GM13976 (cell line): ENCODE data around the gene TCN2.

Experiments used
- DNase-seq: peaks from one replicate; pipeline ENCODE4 v3.0.0; 2012; ENCODE audit warnings: low spot score
- CTCF ChIP-seq: IDR thresholded peaks from 2 replicates; pipeline ENCODE4 v1.5.1; 2012; ENCODE audit warnings: borderline replicate concordance, mild to moderate bottlenecking; ENCODE audit not compliant: insufficient read depth; ENCODE audit errors: extremely low read depth, missing control alignments, control extremely low read depth
- in situ Hi-C: fragments of 300-500 bp; cut with MboI; formaldehyde crosslinking; loops from one replicate; pipeline ENCODE4 v1.12.0; 2022; ENCODE audit warnings: low sequenced_read_pairs, mixed read lengths, inconsistent platforms; ENCODE audit not compliant: unreplicated experiment

The TCN2 gene

GRCh38 chr22:30607939-30608338, 965 bp downstream of the TCN2 start:
- in situ Hi-C loops = no loop called here
- no peak for TF ChIP-seq CTCF
- DNase-seq = peak; percentile 44

GRCh38 chr22:30609260-30610185, 2.5 kb downstream of the TCN2 start:
- in situ Hi-C loops = no loop called here
- TF ChIP-seq CTCF = no peak
- DNase-seq = peak; percentile 66

- DNase-seq = no peak
- in situ Hi-C loops = no loop called here
- no peak for TF ChIP-seq CTCF
Observed at GRCh38 chr22:30610299-30610698, 3.3 kb downstream of the TCN2 start.

GRCh38 chr22:30611197-30611596, 4.2 kb downstream of the TCN2 start:
- TF ChIP-seq CTCF = no peak
- no peak for DNase-seq
- in situ Hi-C loops = no loop called here

GRCh38 chr22:30612789-30613188, 5.8 kb downstream of the TCN2 start:
- no peak for TF ChIP-seq CTCF
- DNase-seq = no peak
- in situ Hi-C loops = no loop called here

GRCh38 chr22:30614268-30614667, 7.3 kb downstream of the TCN2 start:
- TF ChIP-seq CTCF = no peak
- DNase-seq = no peak
- in situ Hi-C loops = no loop called here
